Cardiac muscle cell (in vitro differentiated cells and primary cell): Measurements from ENCODE around the gene MRTFB. TPM values are rescaled to one million over a fixed set of nuclear protein-coding genes. Genes with fewer than 3 reads are reported as not detected.

Source experiments
- DNase-seq, 2 donors: peaks; one replicate each; pipeline versions ENCODE4 v3.0.0 to v3.0.0-alpha.2; 2010 to 2017; ENCODE audit warnings: low read depth in 1 of 2, low spot score in 1 of 2
- H3K27ac ChIP-seq: fragments of 200-600 bp; sonication (generic); 2 replicates; pipeline ENCODE4 v1.5.1; 2016
- H3K27me3 ChIP-seq: fragments of 200-600 bp; sonication (generic); 2 replicates; pipeline ENCODE4 v1.6.0; 2016; ENCODE audit warnings: control low read depth
- H3K36me3 ChIP-seq: fragments of 200-600 bp; sonication (generic); 2 replicates; pipeline ENCODE4 v1.5.1; 2016; ENCODE audit warnings: control low read depth
- H3K4me1 ChIP-seq: fragments of 200-600 bp; sonication (generic); 2 replicates; pipeline ENCODE4 v1.8.1; 2017; ENCODE audit warnings: low read depth, mild to moderate bottlenecking, mixed run types
- H3K4me3 ChIP-seq: fragments of 200-600 bp; sonication (generic); 2 replicates; pipeline ENCODE4 v1.5.1; 2016; ENCODE audit warnings: mild to moderate bottlenecking
- H3K9me3 ChIP-seq: fragments of 200-600 bp; sonication (generic); 2 replicates; pipeline ENCODE4 v1.5.1; 2017; ENCODE audit warnings: low read depth, mild to moderate bottlenecking, control low read depth
- CTCF ChIP-seq: IDR thresholded peaks from 2 replicates; pipeline ENCODE4 v1.5.1; 2012; ENCODE audit warnings: low read depth, mild to moderate bottlenecking, low read length
- polyA plus RNA-seq: library from polyadenylated mRNA; unstranded; fragments of >200 nt; fragmentation: Nextera tagmentation; extraction: Ambion mirVana; gene quantifications from 2 replicates; pipeline ENCODE4 v1.2.1, GENCODE V29; 2016
- total RNA-seq: library from RNA; depleted of rRNA; stranded (reverse); fragments of >200 nt; gene quantifications from 2 replicates; pipeline ENCODE4 v1.2.3, GENCODE V29; 2016

MRTFB gene
- total and polyA plus RNA-seq, 2 experiments from 2014 or later: 9.4 to 27.9 TPM

GRCh38 chr16:14086477-14086876, 15.4 kb downstream of the MRTFB start:
- H3K27me3 ChIP-seq: no peaks in the 10 kb centered on the region
- H3K4me3 ChIP-seq: no peak overlapping the region
- H3K9me3 ChIP-seq: no peaks in the 10 kb centered on the region
- H3K4me1 ChIP-seq: peaks cover 7% of the 10 kb centered on the region
- no peak overlapping the region for H3K27ac ChIP-seq
- H3K36me3 ChIP-seq: peaks cover 2% of the 10 kb centered on the region
- DNase-seq: no peak
- no peak for TF ChIP-seq CTCF

GRCh38 chr16:14087181-14087580, 16.1 kb downstream of the MRTFB start:
- Histone ChIP-seq H3K4me1 (peaks cover 7% of the 10 kb centered on the region), H3K36me3 (no peaks in the 10 kb centered on the region), H3K4me3 (no peak overlapping the region), H3K27me3 (no peaks in the 10 kb centered on the region), H3K27ac (no peak overlapping the region), H3K9me3 (no peaks in the 10 kb centered on the region)
- TF ChIP-seq CTCF: no peak
- DNase-seq: no peak

GRCh38 chr16:14087590-14088154, 16.6 kb downstream of the MRTFB start:
- no peak for TF ChIP-seq CTCF
- H3K27me3 ChIP-seq: no peaks in the 10 kb centered on the region
- H3K27ac ChIP-seq: no peak overlapping the region
- H3K36me3 ChIP-seq: no peaks in the 10 kb centered on the region
- H3K9me3 ChIP-seq: no peaks in the 10 kb centered on the region
- H3K4me3 ChIP-seq: no peak overlapping the region
- H3K4me1 ChIP-seq: peaks cover 7% of the 10 kb centered on the region
- no peak for DNase-seq

GRCh38 chr16:14088155-14088753, 17.1 kb downstream of the MRTFB start:
- no peak for TF ChIP-seq CTCF
- peaks cover 13% of the 10 kb centered on the region for H3K4me1 ChIP-seq
- no peaks in the 10 kb centered on the region for H3K27me3 ChIP-seq
- H3K36me3 ChIP-seq: no peaks in the 10 kb centered on the region
- no peak overlapping the region for H3K4me3 ChIP-seq
- no peak overlapping the region for H3K27ac ChIP-seq
- peak in 1 of 2 donors; percentile 44 for DNase-seq
- no peaks in the 10 kb centered on the region for H3K9me3 ChIP-seq

GRCh38 chr16:14089283-14089823, 18.2 kb downstream of the MRTFB start:
- no peak overlapping the region for H3K4me3 ChIP-seq
- no peaks in the 10 kb centered on the region for H3K9me3 ChIP-seq
- DNase-seq: no peak
- no peaks in the 10 kb centered on the region for H3K27me3 ChIP-seq
- no peak overlapping the region for H3K27ac ChIP-seq
- TF ChIP-seq CTCF: no peak
- H3K36me3 ChIP-seq: no peaks in the 10 kb centered on the region
- peaks cover 24% of the 10 kb centered on the region for H3K4me1 ChIP-seq
